ENCODE data around the gene IQCK.

The IQCK gene

GRCh38 chr16:19859603-19860002, 141.5 kb downstream of the IQCK start:
- no peak for DNase-seq (ENCODE audit: low read depth, low spot score)

- peak; percentile 74 for DNase-seq (ENCODE audit: low read depth, low spot score)
Observed at GRCh38 chr16:19860166-19861041, 142.3 kb downstream of the IQCK start.

GRCh38 chr16:19861133-19861532, 143.1 kb downstream of the IQCK start:
- DNase-seq (ENCODE audit: low read depth, low spot score), result peak; percentile 39

- peak; percentile 87 for DNase-seq (ENCODE audit: low read depth, low spot score)
Observed at GRCh38 chr16:19861811-19862327, 143.8 kb downstream of the IQCK start.

GRCh38 chr16:19863990-19864389, 145.9 kb downstream of the IQCK start:
- no peak for DNase-seq (ENCODE audit: low read depth, low spot score)

- no peak for DNase-seq (ENCODE audit: low read depth, low spot score)
Observed at GRCh38 chr16:19864566-19864965, 146.5 kb downstream of the IQCK start.

- DNase-seq (ENCODE audit: low read depth, low spot score), result no peak
Observed at GRCh38 chr16:19868421-19868820, 150.3 kb downstream of the IQCK start.

- DNase-seq (ENCODE audit: low read depth, low spot score), result no peak
Observed at GRCh38 chr16:19871721-19872120, 153.7 kb downstream of the IQCK start.

GRCh38 chr16:19872179-19872863, 154.2 kb downstream of the IQCK start:
- DNase-seq (ENCODE audit: low read depth, low spot score), result no peak

GRCh38 chr16:19872935-19873334, 154.9 kb downstream of the IQCK start:
- DNase-seq (ENCODE audit: low read depth, low spot score), result no peak

GRCh38 chr16:19874026-19874425, 156.0 kb downstream of the IQCK start:
- no peak for DNase-seq (ENCODE audit: low read depth, low spot score)

- no peak for DNase-seq (ENCODE audit: low read depth, low spot score)
Observed at GRCh38 chr16:19874851-19875546, 156.9 kb downstream of the IQCK start.

GRCh38 chr16:19875900-19876299, 157.8 kb downstream of the IQCK start:
- peak; percentile 52 for DNase-seq (ENCODE audit: low read depth, low spot score)

GRCh38 chr16:19876501-19877059, 158.5 kb downstream of the IQCK start:
- peak; percentile 56 for DNase-seq (ENCODE audit: low read depth, low spot score)

- DNase-seq (ENCODE audit: low read depth, low spot score), result no peak
Observed at GRCh38 chr16:19878757-19879156, 160.7 kb downstream of the IQCK start.

- DNase-seq (ENCODE audit: low read depth, low spot score), result peak; percentile 91
Observed at GRCh38 chr16:19879241-19879792, 161.2 kb downstream of the IQCK start.

- no peak for DNase-seq (ENCODE audit: low read depth, low spot score)
Observed at GRCh38 chr16:19881028-19881427, 163.0 kb downstream of the IQCK start.

GRCh38 chr16:19881783-19882182, 163.7 kb downstream of the IQCK start:
- DNase-seq (ENCODE audit: low read depth, low spot score), result no peak

GRCh38 chr16:19882186-19882585, 164.1 kb downstream of the IQCK start:
- peak; percentile 69 for DNase-seq (ENCODE audit: low read depth, low spot score)

GRCh38 chr16:19882646-19883045, 164.6 kb downstream of the IQCK start:
- peak; percentile 33 for DNase-seq (ENCODE audit: low read depth, low spot score)

- peak; percentile 81 for DNase-seq (ENCODE audit: low read depth, low spot score)
Observed at GRCh38 chr16:19883296-19883965, 165.4 kb downstream of the IQCK start.

Measured in ELF-1 (cell line).